Vein endothelial cell (primary cell): Measurements from ENCODE around the gene RNF207. TPM values are rescaled to one million over a fixed set of nuclear protein-coding genes. Genes with fewer than 3 reads are reported as not detected.

Source experiments
- total RNA-seq: library from RNA; depleted of rRNA; stranded (reverse); fragments of >200 nt; gene quantifications from 2 replicates; pipeline ENCODE4 v1.2.3, GENCODE V29; 2012

Gene RNF207
- total RNA-seq = 8.9 and 56.8 TPM in 2 replicates

GRCh38 chr1:6205849-6206519, at the start of gene RNF207:
TSS of gene RNF207 (plus strand) at chr1:6206119. CDS start at chr1:6206536, 417 bp downstream.

GRCh38 chr1:6180268-6180706, 25.6 kb upstream of the RNF207 start, which contains the start of gene CHD5:
TSS of gene CHD5 (minus strand) at chr1:6180321. CDS start at chr1:6180023, 298 bp downstream.

GRCh38 chr1:6199298-6200187, 6.4 kb upstream of the RNF207 start, which contains the start of gene RPL22:
TSS of gene RPL22 (minus strand) at chr1:6199595. CDS start at chr1:6199573, 22 bp downstream.

GRCh38 chr1:6243993-6244392, 38.1 kb downstream of the RNF207 start, which contains the start of gene HES3:
TSS of gene HES3 (plus strand) at chr1:6244179. CDS start at chr1:6244366, 187 bp downstream.

GRCh38 chr1:6260961-6261614, 55.2 kb downstream of the RNF207 start, which contains the start of gene GPR153:
TSS of gene GPR153 (minus strand) at chr1:6261098. CDS start at chr1:6254905, 6,193 bp downstream.

Other genes starting within 250 kb of the RNF207 start
- 5.9 and 6.7 TPM in 2 replicates for gene NPHP4, start 213.7 kb upstream of the RNF207 start, total RNA-seq
- 2.4 and 4.9 TPM in 2 replicates for gene KCNAB2, start 160.2 kb upstream of the RNF207 start, total RNA-seq
- gene CHD5, start 25.8 kb upstream of the RNF207 start, total RNA-seq = under 0.01 and 0.10 TPM in 2 replicates
- gene RPL22, start 6.5 kb upstream of the RNF207 start, total RNA-seq = 97.7 and 122 TPM in 2 replicates
- 54.5 and 73.4 TPM in 2 replicates for gene ICMT, start 29.8 kb downstream of the RNF207 start, total RNA-seq
- not detected in 2 replicates for gene HES3, start 38.1 kb downstream of the RNF207 start, total RNA-seq
- 1.4 and 3.3 TPM in 2 replicates for gene GPR153, start 55.0 kb downstream of the RNF207 start, total RNA-seq
- gene ACOT7, start 187.6 kb downstream of the RNF207 start, total RNA-seq = 21.2 and 27.7 TPM in 2 replicates
- 31.7 and 33.1 TPM in 2 replicates for gene HES2, start 213.8 kb downstream of the RNF207 start, total RNA-seq
- gene ESPN, start 218.7 kb downstream of the RNF207 start, total RNA-seq = 0.67 and 1.3 TPM in 2 replicates